Measurements from ENCODE around the gene RNASE9.

RNASE9 gene

GRCh38 chr14:20553024-20553423, 7.8 kb downstream of the RNASE9 start:
- Histone ChIP-seq H3K27ac (ENCODE audit: low read depth, low read length, poor library complexity, severe bottlenecking) (no peak overlapping the region), H3F3A (ENCODE audit: insufficient read depth, low read length) (no peaks in the 10 kb centered on the region), H3K9me3 (ENCODE audit: low read length) (no peaks in the 10 kb centered on the region), H4K20me1 (ENCODE audit: insufficient read depth, low read length) (no peaks in the 10 kb centered on the region), H3K9ac (ENCODE audit: low read length) (no peak overlapping the region), H2AFZ (ENCODE audit: low read length) (no peak overlapping the region), H3K4me1 (ENCODE audit: insufficient read depth, low read length, severe bottlenecking) (no peaks in the 10 kb centered on the region), H3K9me2 (ENCODE audit: low read depth, low read length) (no peaks in the 10 kb centered on the region), H3K36me3 (ENCODE audit: insufficient read depth, low read length) (no peaks in the 10 kb centered on the region), H3K4me3 (ENCODE audit: low read depth, low read length, poor library complexity, severe bottlenecking) (no peak overlapping the region), H3K4me2 (ENCODE audit: low read length) (no peak overlapping the region), H3K79me2 (ENCODE audit: insufficient read depth, low read length) (no peaks in the 10 kb centered on the region), H3K27me3 (ENCODE audit: insufficient read depth, low read length) (no peaks in the 10 kb centered on the region; the same call in 1 of the 2 replicates)
- TF ChIP-seq CTCF (IDR thresholded peaks at IDR 0.05; ENCODE audit: low read length) (no peak), EZH2 (IDR thresholded peaks at IDR 0.05; ENCODE audit: borderline replicate concordance, low read length) (no peak)

GRCh38 chr14:20551606-20552005, 9.2 kb downstream of the RNASE9 start:
- no peaks in the 10 kb centered on the region for H3K9me2 ChIP-seq (ENCODE audit: low read depth, low read length)
- no peak overlapping the region for H3K4me2 ChIP-seq (ENCODE audit: low read length)
- H3K9me3 ChIP-seq (ENCODE audit: low read length) = no peaks in the 10 kb centered on the region
- no peaks in the 10 kb centered on the region for H3K4me1 ChIP-seq (ENCODE audit: insufficient read depth, low read length, severe bottlenecking)
- H3F3A ChIP-seq (ENCODE audit: insufficient read depth, low read length) = no peaks in the 10 kb centered on the region
- H2AFZ ChIP-seq (ENCODE audit: low read length) = no peak overlapping the region
- TF ChIP-seq CTCF (IDR thresholded peaks at IDR 0.05; ENCODE audit: low read length) (no peak), EZH2 (IDR thresholded peaks at IDR 0.05; ENCODE audit: borderline replicate concordance, low read length) (no peak)
- H3K36me3 ChIP-seq (ENCODE audit: insufficient read depth, low read length) = no peaks in the 10 kb centered on the region
- H3K9ac ChIP-seq (ENCODE audit: low read length) = no peak overlapping the region
- no peaks in the 10 kb centered on the region for H3K79me2 ChIP-seq (ENCODE audit: insufficient read depth, low read length)
- H3K27me3 ChIP-seq (ENCODE audit: insufficient read depth, low read length) = no peaks in the 10 kb centered on the region
- no peaks in the 10 kb centered on the region for H4K20me1 ChIP-seq (ENCODE audit: insufficient read depth, low read length)
- H3K27ac ChIP-seq (ENCODE audit: low read depth, low read length, poor library complexity, severe bottlenecking) = no peak overlapping the region
- H3K4me3 ChIP-seq (ENCODE audit: low read depth, low read length, poor library complexity, severe bottlenecking) = no peak overlapping the region

- Histone ChIP-seq H3K79me2 (ENCODE audit: insufficient read depth, low read length) (no peaks in the 10 kb centered on the region), H3F3A (ENCODE audit: insufficient read depth, low read length) (no peaks in the 10 kb centered on the region), H3K4me1 (ENCODE audit: insufficient read depth, low read length, severe bottlenecking) (no peaks in the 10 kb centered on the region), H3K9me2 (ENCODE audit: low read depth, low read length) (no peaks in the 10 kb centered on the region), H3K9ac (ENCODE audit: low read length) (no peak overlapping the region), H3K27me3 (ENCODE audit: insufficient read depth, low read length) (no peaks in the 10 kb centered on the region), H4K20me1 (ENCODE audit: insufficient read depth, low read length) (no peaks in the 10 kb centered on the region), H3K4me3 (ENCODE audit: low read depth, low read length, poor library complexity, severe bottlenecking) (no peak overlapping the region), H3K36me3 (ENCODE audit: insufficient read depth, low read length) (no peaks in the 10 kb centered on the region), H3K4me2 (ENCODE audit: low read length) (no peak overlapping the region), H3K27ac (ENCODE audit: low read depth, low read length, poor library complexity, severe bottlenecking) (no peak overlapping the region), H3K9me3 (ENCODE audit: low read length) (no peaks in the 10 kb centered on the region), H2AFZ (ENCODE audit: low read length) (no peak overlapping the region)
- no peak for TF ChIP-seq EZH2 (IDR thresholded peaks at IDR 0.05; ENCODE audit: borderline replicate concordance, low read length)
- no peak for TF ChIP-seq CTCF (IDR thresholded peaks at IDR 0.05; ENCODE audit: low read length)
Measured at GRCh38 chr14:20550926-20551325, 9.9 kb downstream of the RNASE9 start.
